DMS 273 (cell line): ENCODE measurements around the gene MRO.

Source experiments
- DNase-seq: peaks from one replicate; lab custom pipeline; 2025; ENCODE audit not compliant: unreplicated experiment; lab: John Stamatoyannopoulos, UW

Gene MRO

GRCh38 chr18:50748243-50749229 is 71.3 kb downstream of the MRO start:
- DNase-seq, result peak; percentile 94

GRCh38 chr18:50747849-50748242 is 72.0 kb downstream of the MRO start:
- no peak for DNase-seq

- no peak for DNase-seq
These were observed 73.9 kb downstream of the MRO start for GRCh38 chr18:50745945-50746344.
